Esophagus muscularis mucosa (tissue), 3 donors: ENCODE data around the gene PTPRD.

Experiments used
- CTCF ChIP-seq, 3 experiments: fragments of 200-600 bp in 2 of 3; fragments of 450-650 bp in 1 of 3; sonication (generic) in 2 of 3; IDR thresholded peaks; one replicate each; pipeline ENCODE4 v1.5.1; 2017 to 2019; ENCODE audit warnings: antibody characterized with exemption in 3 of 3, mild to moderate bottlenecking in 2 of 3, moderate library complexity in 1 of 3
- POLR2AphosphoS5 ChIP-seq, 2 donors: sonication (generic); formaldehyde crosslinking; IDR thresholded peaks; one replicate each; pipeline ENCODE4 v1.6.1; 2017; ENCODE audit warnings: antibody characterized with exemption in 2 of 2

- TF ChIP-seq POLR2AphosphoS5 (IDR thresholded peaks at IDR 0.05), result no peak
- TF ChIP-seq CTCF (IDR thresholded peaks at IDR 0.05), result no peak
Observed at GRCh38 chr9:8265281-8265680, 2347.5 kb downstream of the PTPRD start.
